ENCODE results near the gene BOLL. TPM values are rescaled to one million over a fixed set of nuclear protein-coding genes. Genes with fewer than 3 reads are reported as not detected.

The BOLL gene
- total RNA-seq, 1 experiment from 2014 or later: not detected

DNA sequence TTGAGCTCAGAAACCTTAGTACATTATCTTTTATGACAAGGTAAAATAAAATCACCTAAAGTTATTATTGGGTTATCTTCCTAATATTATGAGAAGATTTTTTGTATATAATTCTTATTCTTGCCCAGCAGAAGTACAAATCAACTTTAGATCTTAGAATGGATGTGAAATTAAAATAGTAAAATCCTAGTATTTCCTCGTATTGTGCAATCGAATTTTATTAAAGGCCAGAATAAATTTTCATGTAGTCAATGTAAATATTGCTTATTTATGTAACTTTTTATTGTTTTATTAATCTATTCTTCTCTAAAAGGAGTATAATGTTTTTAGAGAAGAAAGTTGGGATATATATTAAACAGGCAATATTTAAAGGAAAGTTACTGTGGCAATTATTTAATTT, 67.3 kb downstream of the BOLL start:
- ATAC-seq: no peak
- TF ChIP-seq SIN3A (IDR thresholded peaks at IDR 0.05; ENCODE audit: borderline replicate concordance, insufficient read depth, low read depth, low read length): no peak
- TF ChIP-seq, protein P1, sequence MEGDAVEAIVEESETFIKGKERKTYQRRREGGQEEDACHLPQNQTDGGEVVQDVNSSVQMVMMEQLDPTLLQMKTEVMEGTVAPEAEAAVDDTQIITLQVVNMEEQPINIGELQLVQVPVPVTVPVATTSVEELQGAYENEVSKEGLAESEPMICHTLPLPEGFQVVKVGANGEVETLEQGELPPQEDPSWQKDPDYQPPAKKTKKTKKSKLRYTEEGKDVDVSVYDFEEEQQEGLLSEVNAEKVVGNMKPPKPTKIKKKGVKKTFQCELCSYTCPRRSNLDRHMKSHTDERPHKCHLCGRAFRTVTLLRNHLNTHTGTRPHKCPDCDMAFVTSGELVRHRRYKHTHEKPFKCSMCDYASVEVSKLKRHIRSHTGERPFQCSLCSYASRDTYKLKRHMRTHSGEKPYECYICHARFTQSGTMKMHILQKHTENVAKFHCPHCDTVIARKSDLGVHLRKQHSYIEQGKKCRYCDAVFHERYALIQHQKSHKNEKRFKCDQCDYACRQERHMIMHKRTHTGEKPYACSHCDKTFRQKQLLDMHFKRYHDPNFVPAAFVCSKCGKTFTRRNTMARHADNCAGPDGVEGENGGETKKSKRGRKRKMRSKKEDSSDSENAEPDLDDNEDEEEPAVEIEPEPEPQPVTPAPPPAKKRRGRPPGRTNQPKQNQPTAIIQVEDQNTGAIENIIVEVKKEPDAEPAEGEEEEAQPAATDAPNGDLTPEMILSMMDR (IDR thresholded peaks at IDR 0.05): no peak
- TF ChIP-seq TCF7L2 (IDR thresholded peaks at IDR 0.05; ENCODE audit: low read depth, low read length): no peak
- TF ChIP-seq, protein P2, sequence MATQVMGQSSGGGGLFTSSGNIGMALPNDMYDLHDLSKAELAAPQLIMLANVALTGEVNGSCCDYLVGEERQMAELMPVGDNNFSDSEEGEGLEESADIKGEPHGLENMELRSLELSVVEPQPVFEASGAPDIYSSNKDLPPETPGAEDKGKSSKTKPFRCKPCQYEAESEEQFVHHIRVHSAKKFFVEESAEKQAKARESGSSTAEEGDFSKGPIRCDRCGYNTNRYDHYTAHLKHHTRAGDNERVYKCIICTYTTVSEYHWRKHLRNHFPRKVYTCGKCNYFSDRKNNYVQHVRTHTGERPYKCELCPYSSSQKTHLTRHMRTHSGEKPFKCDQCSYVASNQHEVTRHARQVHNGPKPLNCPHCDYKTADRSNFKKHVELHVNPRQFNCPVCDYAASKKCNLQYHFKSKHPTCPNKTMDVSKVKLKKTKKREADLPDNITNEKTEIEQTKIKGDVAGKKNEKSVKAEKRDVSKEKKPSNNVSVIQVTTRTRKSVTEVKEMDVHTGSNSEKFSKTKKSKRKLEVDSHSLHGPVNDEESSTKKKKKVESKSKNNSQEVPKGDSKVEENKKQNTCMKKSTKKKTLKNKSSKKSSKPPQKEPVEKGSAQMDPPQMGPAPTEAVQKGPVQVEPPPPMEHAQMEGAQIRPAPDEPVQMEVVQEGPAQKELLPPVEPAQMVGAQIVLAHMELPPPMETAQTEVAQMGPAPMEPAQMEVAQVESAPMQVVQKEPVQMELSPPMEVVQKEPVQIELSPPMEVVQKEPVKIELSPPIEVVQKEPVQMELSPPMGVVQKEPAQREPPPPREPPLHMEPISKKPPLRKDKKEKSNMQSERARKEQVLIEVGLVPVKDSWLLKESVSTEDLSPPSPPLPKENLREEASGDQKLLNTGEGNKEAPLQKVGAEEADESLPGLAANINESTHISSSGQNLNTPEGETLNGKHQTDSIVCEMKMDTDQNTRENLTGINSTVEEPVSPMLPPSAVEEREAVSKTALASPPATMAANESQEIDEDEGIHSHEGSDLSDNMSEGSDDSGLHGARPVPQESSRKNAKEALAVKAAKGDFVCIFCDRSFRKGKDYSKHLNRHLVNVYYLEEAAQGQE (IDR thresholded peaks at IDR 0.05; ENCODE audit: insufficient read depth in 1 of 2, low read depth in 2 of 2, low read length in 1 of 2): no peak
- TF ChIP-seq POLR2AphosphoS5 (IDR thresholded peaks at IDR 0.05; ENCODE audit: low read depth, low read length): no peak
- Histone ChIP-seq H3K9me3 (ENCODE audit: control insufficient read depth, insufficient read depth, low read depth, low read length) (no peaks in the 10 kb centered on the region), H3K4me3 (ENCODE audit: low read depth in 2 of 2, low read length in 2 of 2) (no peak overlapping the region), H3K36me3 (ENCODE audit: control insufficient read depth, insufficient read depth, low read length) (peaks cover 6% of the 10 kb centered on the region; the same call in 1 of the 2 replicates), H3K27ac (ENCODE audit: low read length) (no peak overlapping the region), H3K4me1 (ENCODE audit: control insufficient read depth, insufficient read depth, low read length) (no peaks in the 10 kb centered on the region), H3K27me3 (ENCODE audit: control insufficient read depth, insufficient read depth, low read length) (no peaks in the 10 kb centered on the region)
- intact Hi-C loops (cut with micrococcal nuclease; ENCODE audit: unreplicated experiment) (no loop called here), in situ Hi-C loops (cut with HindIII; ENCODE audit: low pct_unique_long_range_greater_than_20kb, low sequenced_read_pairs) (no loop called here)
- BruUV-seq (replicated peaks): no TSS peak
- ChIA-PET CTCF (no interaction called here), POLR2A (no interaction called here)
- no peak for DNase-seq (ENCODE audit: low read depth, low spot score)

DNA sequence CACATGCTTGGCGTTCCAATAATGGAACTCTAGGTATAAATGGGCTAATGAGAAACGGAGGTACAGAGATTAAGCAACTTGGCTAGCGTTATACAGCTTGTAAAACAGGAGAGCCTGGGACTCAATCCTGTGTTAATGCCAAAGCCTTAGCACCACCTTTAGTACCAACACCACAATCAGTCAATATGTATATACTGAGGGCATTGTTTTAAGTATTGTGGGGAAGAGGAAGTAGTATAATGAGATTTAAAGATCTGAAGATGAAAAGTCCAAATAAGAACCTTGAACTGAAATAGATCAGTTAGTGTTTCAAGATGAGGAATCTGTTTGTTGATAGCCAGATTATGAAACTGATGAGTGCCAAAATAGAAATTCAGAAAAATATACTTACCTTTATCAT, 71.8 kb downstream of the BOLL start:
- DNase-seq (ENCODE audit: low read depth, low spot score) (no peak), ATAC-seq (no peak)
- H3K36me3 ChIP-seq (ENCODE audit: control insufficient read depth, insufficient read depth, low read length): peaks cover 6% of the 10 kb centered on the region; the same call in 1 of the 2 replicates
- H3K27me3 ChIP-seq (ENCODE audit: control insufficient read depth, insufficient read depth, low read length): no peaks in the 10 kb centered on the region
- H3K4me1 ChIP-seq (ENCODE audit: control insufficient read depth, insufficient read depth, low read length): peaks cover 6% of the 10 kb centered on the region
- CTCF ChIA-PET: no interaction called here
- H3K4me3 ChIP-seq (ENCODE audit: low read depth in 2 of 2, low read length in 2 of 2): no peak overlapping the region
- H3K27ac ChIP-seq (ENCODE audit: low read length): no peak overlapping the region
- no peak for TF ChIP-seq TCF7L2 (IDR thresholded peaks at IDR 0.05; ENCODE audit: low read depth, low read length)
- intact Hi-C loops (cut with micrococcal nuclease; ENCODE audit: unreplicated experiment): no loop called here
- no peaks in the 10 kb centered on the region for H3K9me3 ChIP-seq (ENCODE audit: control insufficient read depth, insufficient read depth, low read depth, low read length)
- BruUV-seq (replicated peaks): no TSS peak
- POLR2A ChIA-PET: no interaction called here
- in situ Hi-C loops (cut with HindIII; ENCODE audit: low pct_unique_long_range_greater_than_20kb, low sequenced_read_pairs): no loop called here

DNA sequence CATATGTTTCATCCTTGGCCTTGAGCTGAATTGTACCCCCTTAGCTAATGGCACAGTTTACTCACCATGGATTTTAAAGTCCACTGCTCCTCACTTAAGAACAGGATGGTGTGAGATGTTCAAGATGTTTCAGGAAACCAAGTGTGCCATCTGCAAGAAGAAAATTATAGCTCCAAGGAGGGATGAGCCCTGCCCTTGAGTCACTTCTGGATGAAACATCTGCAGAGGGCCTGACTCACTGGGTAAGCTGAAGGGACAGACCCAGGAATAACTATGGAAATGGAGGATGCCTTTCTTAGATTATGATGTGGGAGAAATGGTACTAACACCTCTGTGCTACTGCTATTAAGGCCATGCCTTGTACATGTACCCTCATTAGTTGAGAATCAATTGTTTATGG, 73.5 kb downstream of the BOLL start:
- CTCF ChIA-PET: no interaction called here
- TF ChIP-seq, protein P1 (IDR thresholded peaks at IDR 0.05): no peak
- TF ChIP-seq POLR2AphosphoS5 (IDR thresholded peaks at IDR 0.05; ENCODE audit: low read depth, low read length): no peak
- no peak for TF ChIP-seq SIN3A (IDR thresholded peaks at IDR 0.05; ENCODE audit: borderline replicate concordance, insufficient read depth, low read depth, low read length)
- TF ChIP-seq TCF7L2 (IDR thresholded peaks at IDR 0.05; ENCODE audit: low read depth, low read length): no peak
- TF ChIP-seq, protein P2 (IDR thresholded peaks at IDR 0.05; ENCODE audit: insufficient read depth in 1 of 2, low read depth in 2 of 2, low read length in 1 of 2): no peak
- Histone ChIP-seq H3K9me3 (ENCODE audit: control insufficient read depth, insufficient read depth, low read depth, low read length) (no peaks in the 10 kb centered on the region), H3K27me3 (ENCODE audit: control insufficient read depth, insufficient read depth, low read length) (no peaks in the 10 kb centered on the region), H3K27ac (ENCODE audit: low read length) (no peak overlapping the region), H3K4me3 (ENCODE audit: low read depth in 2 of 2, low read length in 2 of 2) (no peak overlapping the region), H3K36me3 (ENCODE audit: control insufficient read depth, insufficient read depth, low read length) (peaks cover 8% of the 10 kb centered on the region; the same call in 1 of the 2 replicates), H3K4me1 (ENCODE audit: control insufficient read depth, insufficient read depth, low read length) (peaks cover 15% of the 10 kb centered on the region)
- no peak for ATAC-seq
- no peak for DNase-seq (ENCODE audit: low read depth, low spot score)
- in situ Hi-C loops (cut with HindIII; ENCODE audit: low pct_unique_long_range_greater_than_20kb, low sequenced_read_pairs): no loop called here
- no TSS peak for BruUV-seq (replicated peaks)
- intact Hi-C loops (cut with micrococcal nuclease; ENCODE audit: unreplicated experiment): no loop called here
- POLR2A ChIA-PET: interaction anchor here (0.5 kb wide), 1 partner anchor 191 kb away, joined by 8 read pairs; no protein-coding TSS in a partner anchor
